Fibroblast of lung (primary cell): Measurements from ENCODE around the gene PTGS1.

Experiments
- CTCF ChIP-seq, 2 donors: IDR thresholded peaks in 1 of 2; conservative IDR thresholded peaks in 1 of 2; 1 replicate in 1 of 2; 2 replicates in 1 of 2; pipeline ENCODE4 v1.5.1; 2011 to 2012; ENCODE audit warnings: low read length in 2 of 2, control low read depth in 1 of 2, inconsistent platforms in 1 of 2, low read depth in 1 of 2, mild to moderate bottlenecking in 1 of 2
- EZH2 ChIP-seq: IDR thresholded peaks from 2 replicates; pipeline ENCODE4 v1.5.1; 2012; ENCODE audit warnings: low read length, control low read depth, mild to moderate bottlenecking; ENCODE audit errors: missing control alignments

GRCh38 chr9:122364117-122364782, 6.6 kb upstream of the PTGS1 start:
- no peak for TF ChIP-seq CTCF (conservative IDR thresholded peaks at IDR 0.05 in 1 of 2, IDR thresholded peaks at IDR 0.05 in 1 of 2; ENCODE audit: low read depth in 1 of 2, low read length in 2 of 2)
- TF ChIP-seq EZH2: no peak
